ENCODE measurements around the gene DMPK.

DMPK gene, protein sequence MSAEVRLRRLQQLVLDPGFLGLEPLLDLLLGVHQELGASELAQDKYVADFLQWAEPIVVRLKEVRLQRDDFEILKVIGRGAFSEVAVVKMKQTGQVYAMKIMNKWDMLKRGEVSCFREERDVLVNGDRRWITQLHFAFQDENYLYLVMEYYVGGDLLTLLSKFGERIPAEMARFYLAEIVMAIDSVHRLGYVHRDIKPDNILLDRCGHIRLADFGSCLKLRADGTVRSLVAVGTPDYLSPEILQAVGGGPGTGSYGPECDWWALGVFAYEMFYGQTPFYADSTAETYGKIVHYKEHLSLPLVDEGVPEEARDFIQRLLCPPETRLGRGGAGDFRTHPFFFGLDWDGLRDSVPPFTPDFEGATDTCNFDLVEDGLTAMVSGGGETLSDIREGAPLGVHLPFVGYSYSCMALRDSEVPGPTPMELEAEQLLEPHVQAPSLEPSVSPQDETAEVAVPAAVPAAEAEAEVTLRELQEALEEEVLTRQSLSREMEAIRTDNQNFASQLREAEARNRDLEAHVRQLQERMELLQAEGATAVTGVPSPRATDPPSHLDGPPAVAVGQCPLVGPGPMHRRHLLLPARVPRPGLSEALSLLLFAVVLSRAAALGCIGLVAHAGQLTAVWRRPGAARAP
- 9.2 to 12.8 (median 11.5) reads per million in 4 donors for total RNA-seq

DNA sequence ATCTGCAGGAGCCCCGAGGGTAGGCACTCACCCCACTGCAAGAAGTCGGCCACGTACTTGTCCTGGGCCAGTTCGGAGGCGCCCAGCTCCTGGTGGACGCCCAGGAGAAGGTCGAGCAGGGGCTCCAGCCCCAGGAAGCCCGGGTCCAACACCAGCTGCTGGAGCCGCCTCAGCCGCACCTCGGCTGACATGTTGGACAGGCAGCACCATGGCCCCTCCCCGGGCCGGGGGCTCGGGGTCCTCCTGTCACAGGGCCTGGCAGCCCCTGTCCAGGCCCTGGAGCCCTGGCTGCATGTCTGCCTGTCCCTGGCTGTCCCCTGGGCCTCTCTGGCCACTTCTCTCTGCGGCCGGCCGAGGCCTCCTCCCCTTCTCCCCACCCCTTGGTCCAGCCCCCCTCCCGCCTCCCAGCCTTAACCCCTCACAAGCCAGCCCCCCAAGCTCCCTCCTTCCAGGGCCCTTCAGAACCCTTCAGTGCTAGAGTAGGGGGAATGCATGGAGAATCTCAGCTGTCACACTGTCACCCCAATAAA is at the start of gene DMPK:
Gene DMPK (minus strand): TSS at position 329 of the 530 bp plus-strand sequence. CDS start 138 bp downstream, at position 191.
- DNase-seq: no peak

DNA sequence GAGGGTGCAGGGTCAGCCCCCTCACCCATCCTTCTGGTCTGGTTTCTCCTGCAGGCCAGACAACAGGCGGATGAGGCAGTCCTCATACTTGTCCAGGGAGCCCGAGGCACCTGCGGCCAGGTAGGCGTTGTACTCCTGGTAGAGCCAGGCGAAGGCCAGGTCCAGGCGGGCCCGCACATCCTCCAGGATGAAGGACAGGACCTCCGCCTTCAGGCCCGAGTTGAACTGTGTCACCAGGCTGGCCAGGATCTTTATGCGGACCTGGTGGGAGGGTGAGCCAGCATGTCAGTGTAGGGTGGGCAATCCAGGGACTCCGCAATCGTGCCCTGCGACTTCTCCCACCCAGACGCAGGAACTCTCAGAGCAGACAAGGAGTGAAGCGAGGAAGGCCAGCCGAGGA is 46.7 kb upstream of the DMPK start:
- DNase-seq: no peak

DNA sequence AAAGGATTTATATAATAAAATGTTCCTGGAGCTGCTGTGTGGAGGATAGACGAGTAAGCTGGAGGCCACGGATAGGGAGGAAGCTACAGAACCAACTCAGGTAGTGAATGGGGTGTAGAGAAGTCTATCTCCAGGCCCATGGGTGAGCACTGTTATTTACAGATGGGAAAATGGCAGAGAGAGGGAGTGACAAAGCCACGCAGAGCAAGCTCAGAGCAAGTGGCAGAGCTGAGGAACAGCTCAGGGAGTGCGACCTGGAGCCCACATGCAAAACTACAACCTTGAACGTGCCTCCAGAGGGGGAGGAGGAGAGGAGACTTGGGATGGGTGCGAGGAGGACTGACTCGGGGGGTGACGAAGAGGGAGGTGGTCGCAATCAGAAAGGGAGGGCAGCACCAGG is 46.2 kb upstream of the DMPK start:
- DNase-seq: no peak

- DNase-seq: no peak
Observed at GRCh38 chr19:45827459-45828093, 45.3 kb upstream of the DMPK start.

DNA sequence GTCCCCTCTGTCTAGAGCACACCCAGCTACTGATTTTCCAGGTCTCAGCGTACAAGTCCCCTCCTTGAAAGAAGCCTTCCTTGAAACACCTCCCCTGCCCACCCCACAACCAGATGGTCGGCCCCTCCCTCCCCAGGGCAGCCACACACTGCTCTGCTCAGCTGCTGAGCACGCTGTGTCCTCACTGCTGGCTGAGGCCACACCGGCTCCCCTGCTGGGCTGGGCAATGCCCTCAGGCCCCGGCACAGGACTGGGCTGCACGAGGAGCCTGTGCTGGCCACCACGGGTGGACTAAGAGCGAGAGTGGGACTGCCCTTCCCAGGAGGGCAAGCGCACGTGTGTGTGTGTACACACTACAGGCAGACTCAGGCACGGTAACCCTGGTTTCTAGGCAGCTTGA is 44.6 kb upstream of the DMPK start:
- no peak for DNase-seq

- no peak for DNase-seq
Observed at GRCh38 chr19:45825917-45826893, 43.9 kb upstream of the DMPK start.

- no peak for DNase-seq
Observed at GRCh38 chr19:45825263-45825605, 42.9 kb upstream of the DMPK start.

DNA sequence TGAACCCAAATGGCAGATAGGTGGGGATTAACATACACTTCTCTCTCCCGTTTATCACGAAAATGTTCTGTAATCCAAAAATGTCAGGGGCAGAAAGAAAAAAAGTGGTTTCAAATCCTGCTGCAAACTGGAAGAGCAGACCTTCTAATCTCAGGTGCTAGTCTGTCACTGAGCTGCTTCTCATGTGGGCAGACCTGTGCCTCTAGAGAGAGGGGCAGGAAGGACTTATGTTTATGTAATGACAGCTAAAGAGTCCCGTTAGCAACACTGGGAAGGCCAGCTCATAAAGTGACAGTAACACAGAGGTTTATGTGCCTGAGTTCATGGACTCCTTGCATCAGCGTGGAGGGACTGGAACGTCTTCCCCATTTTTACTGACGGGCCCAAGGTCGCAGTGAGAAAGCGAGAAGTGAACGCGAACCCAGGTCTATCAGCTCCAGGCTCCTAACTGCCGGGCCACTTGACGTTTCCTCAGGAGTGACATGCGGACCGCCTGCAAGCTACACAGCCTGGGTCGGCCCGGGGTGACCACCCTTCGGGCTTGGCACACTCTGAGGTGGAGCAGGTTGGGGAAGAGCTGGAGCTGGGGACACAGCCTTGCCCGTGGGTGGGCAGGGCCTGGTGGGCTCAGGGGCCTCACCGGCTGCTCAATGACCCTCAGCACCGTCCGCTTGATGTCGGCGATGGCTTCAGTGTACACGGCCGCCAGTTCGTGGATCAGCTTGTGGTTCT is 42.4 kb upstream of the DMPK start:
- DNase-seq: no peak

GRCh38 chr19:45824041-45824471 is 41.8 kb upstream of the DMPK start:
- DNase-seq: no peak

DNA sequence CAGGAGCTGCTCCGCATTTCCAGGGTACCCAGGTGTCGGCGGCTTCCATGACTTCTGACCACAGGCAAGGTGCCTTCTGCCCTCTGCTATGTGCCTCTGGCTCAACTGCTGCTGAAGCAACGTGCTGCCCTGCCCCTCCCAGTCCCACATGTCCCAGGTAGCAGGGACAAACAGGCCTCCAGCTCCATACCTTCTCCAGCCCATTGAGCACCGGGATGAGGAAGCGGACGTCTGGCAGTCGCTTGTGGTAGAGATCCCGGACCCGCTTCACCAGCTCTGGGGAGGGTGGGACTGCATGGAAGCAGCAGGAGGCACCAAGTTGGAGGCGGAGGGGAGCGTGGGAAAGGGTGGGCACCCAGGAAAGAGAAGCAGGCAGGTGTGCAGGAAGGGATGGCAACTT is 40.9 kb upstream of the DMPK start:
- DNase-seq: no peak

DNA sequence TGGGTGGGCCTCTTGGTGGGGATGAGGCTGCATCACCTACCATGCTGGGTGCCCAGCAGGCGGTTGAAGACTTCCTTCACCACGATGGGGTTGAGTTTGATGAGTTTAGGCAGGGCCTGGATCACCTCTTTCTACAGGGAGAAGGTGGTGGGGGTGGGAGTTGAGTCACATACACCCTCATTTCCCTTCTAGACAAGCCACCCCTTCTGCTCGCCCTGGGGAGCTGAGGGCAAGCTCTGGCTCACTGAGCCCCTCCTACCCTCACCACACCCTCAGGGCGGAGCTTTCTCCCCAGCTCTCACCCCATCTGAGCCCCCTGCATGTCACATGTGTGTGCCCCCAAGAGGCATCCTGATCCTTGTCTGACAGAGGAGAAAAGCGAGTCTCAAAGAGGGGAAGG is 40.4 kb upstream of the DMPK start:
- DNase-seq: no peak

- DNase-seq: no peak
Observed at GRCh38 chr19:45821570-45821969, 39.3 kb upstream of the DMPK start.

GRCh38 chr19:45821103-45821521 is 38.8 kb upstream of the DMPK start:
- no peak for DNase-seq

- no peak for DNase-seq
Observed at GRCh38 chr19:45820413-45821102, 38.3 kb upstream of the DMPK start.

GRCh38 chr19:45819769-45820168 is 37.5 kb upstream of the DMPK start:
- no peak for DNase-seq

GRCh38 chr19:45817725-45818301 is 35.5 kb upstream of the DMPK start:
- DNase-seq: no peak

DNA sequence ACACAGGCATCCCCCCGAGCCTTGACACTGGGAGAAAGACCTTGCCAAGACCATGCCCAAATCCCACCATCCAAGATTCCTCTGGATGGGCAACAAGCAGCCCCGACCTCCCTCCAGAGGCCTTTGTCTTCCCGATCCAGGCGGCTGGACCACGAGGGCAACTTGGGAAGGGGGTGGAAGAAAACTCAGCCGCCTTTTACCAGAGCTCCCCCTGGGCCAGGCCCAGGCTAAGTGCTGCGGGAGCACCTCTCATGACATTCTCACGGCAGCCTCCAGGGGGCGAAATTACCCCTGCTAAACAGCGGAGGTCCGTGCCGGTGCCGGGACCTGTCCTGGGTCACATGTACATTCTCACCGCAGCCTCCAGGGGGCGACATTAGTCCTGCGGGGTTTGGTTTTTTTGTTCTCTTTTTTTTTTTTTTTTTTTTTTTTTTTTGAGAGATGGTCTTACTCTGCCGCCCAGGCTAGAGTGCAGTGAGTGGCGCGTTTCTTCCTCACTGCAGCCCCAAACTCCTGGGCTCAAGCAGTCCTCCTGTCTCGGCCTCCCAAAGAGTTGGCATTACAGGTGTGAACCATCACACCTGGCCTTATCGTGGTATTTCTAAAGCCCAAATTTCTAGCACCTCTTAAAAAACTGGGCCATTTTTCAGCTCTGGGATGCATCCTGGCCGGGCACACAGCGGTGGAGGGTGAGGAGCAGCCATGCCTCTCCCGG is 34.9 kb upstream of the DMPK start:
- peak; percentile 88 to 96 (median 91) for DNase-seq

DNA sequence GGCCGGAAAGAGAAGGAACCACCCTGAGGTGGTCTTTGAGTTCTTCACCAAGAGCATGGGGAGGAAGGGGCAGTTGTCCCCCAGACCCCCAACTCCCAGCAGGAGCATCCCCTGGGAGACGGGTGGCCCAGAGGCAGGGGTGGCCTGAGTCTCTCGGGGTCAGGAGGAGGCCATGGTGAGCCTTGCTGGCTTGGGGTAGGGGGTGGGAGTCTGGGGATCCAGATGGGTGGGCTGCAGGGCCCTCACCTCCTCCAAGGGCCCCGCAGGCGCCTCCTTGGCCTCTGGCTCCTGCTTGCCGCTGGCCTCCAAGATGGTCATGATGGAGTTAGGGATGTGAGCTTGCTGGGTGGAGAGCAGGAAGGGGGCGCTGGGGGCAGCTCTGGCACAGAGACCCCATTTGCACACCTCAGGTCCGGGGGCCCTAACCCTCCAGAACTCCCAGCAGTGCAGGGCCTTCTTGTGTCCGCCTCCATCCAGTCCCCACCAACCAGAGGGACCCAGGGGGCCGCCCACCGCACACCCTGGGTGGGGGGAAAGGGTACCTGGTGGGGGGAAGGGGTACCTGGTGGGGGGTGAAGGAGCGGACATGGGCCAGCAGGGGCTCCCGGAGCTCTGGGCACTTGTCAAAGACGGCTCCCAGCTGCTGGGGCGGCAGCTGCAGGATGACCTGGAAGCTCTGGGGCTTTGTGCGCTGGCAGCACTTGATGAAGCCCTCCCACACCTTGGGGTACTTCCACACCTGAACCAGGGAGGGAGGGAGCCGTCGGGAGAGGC is 34.1 kb upstream of the DMPK start:
- no peak for DNase-seq

Measured in T-helper 1 cell (primary cell).